HEK293 (cell line): ENCODE measurements around the gene OTOL1.

Experiments
- CTCF ChIA-PET: fragments of 350-600 bp; formaldehyde crosslinking; extraction: SDS; loops from one replicate; lab custom pipeline; 2021; ENCODE audit warnings: antibody characterized with exemption; lab: Yijun Ruan, JAX
- POLR2A ChIA-PET: fragments of 300-600 bp; formaldehyde crosslinking; extraction: SDS; loops from one replicate; lab custom pipeline; 2020; ENCODE audit warnings: antibody characterized with exemption, inconsistent platforms; lab: Yijun Ruan, JAX
- H3K27ac ChIP-seq: fragments of 200-500 bp; sonication (Bioruptor generic); 2 replicates; pipeline ENCODE4 v1.5.1; 2014; ENCODE audit warnings: low read depth, low read length, control low read depth, inconsistent platforms; ENCODE audit errors: extremely low read depth
- H3K36me3 ChIP-seq, 2 experiments: fragments of 200-500 bp in 1 of 2; sonication (Bioruptor generic) in 1 of 2; 1 replicate in 1 of 2; 2 replicates in 1 of 2; pipeline ENCODE4 v1.5.1; 2014 to 2017; ENCODE audit warnings: inconsistent platforms in 2 of 2, low read length in 2 of 2; ENCODE audit not compliant: control insufficient read depth in 2 of 2, insufficient read depth in 1 of 2
- H3K4me1 ChIP-seq: fragments of 200-500 bp; sonication (Bioruptor generic); 2 replicates; pipeline ENCODE4 v1.5.1; 2014; ENCODE audit warnings: mild to moderate bottlenecking, low read length, inconsistent platforms; ENCODE audit not compliant: control insufficient read depth, insufficient read depth
- H3K4me3 ChIP-seq: 2 replicates; pipeline ENCODE4 v1.5.1; 2011; ENCODE audit warnings: low read depth, mild to moderate bottlenecking, control low read depth, low read length, moderate library complexity
- H3K9me3 ChIP-seq: fragments of 200-500 bp; sonication (Bioruptor generic); 2 replicates; pipeline ENCODE4 v1.5.1; 2014; ENCODE audit warnings: low read depth, low read length, inconsistent platforms; ENCODE audit not compliant: control insufficient read depth, insufficient read depth
- HOXD13 ChIP-seq: sonication (generic); formaldehyde crosslinking; IDR thresholded peaks from 2 replicates; pipeline ENCODE4 v1.8.0; 2022; ENCODE audit warnings: missing genetic modification reagents, borderline replicate concordance
- KLF16 ChIP-seq: fragments of 450-650 bp; formaldehyde crosslinking; IDR thresholded peaks from 2 replicates; pipeline ENCODE4 v1.5.1; 2017; ENCODE audit warnings: missing biosample characterization, missing genetic modification characterization
- MZF1 ChIP-seq: fragments of 450-650 bp; formaldehyde crosslinking; IDR thresholded peaks from 2 replicates; pipeline ENCODE4 v1.5.1; 2017; ENCODE audit warnings: missing biosample characterization, missing genetic modification characterization, borderline replicate concordance
- PRDM4 ChIP-seq: fragments of 450-650 bp; formaldehyde crosslinking; IDR thresholded peaks from 2 replicates; pipeline ENCODE4 v1.5.1; 2017; ENCODE audit warnings: missing biosample characterization, missing genetic modification characterization
- ZBTB1 ChIP-seq: fragments of 450-650 bp; formaldehyde crosslinking; IDR thresholded peaks from 2 replicates; pipeline ENCODE4 v1.5.1; 2016; ENCODE audit warnings: missing biosample characterization, missing genetic modification characterization
- ZBTB17 ChIP-seq: fragments of 450-650 bp; formaldehyde crosslinking; IDR thresholded peaks from 2 replicates; pipeline ENCODE4 v1.5.1; 2016; ENCODE audit warnings: missing biosample characterization, missing genetic modification characterization
- ZBTB49 ChIP-seq: fragments of 450-650 bp; formaldehyde crosslinking; IDR thresholded peaks from 2 replicates; pipeline ENCODE4 v1.5.1; 2016; ENCODE audit warnings: missing biosample characterization, missing genetic modification characterization, low read depth
- ZFP37 ChIP-seq: fragments of 450-650 bp; formaldehyde crosslinking; IDR thresholded peaks from 2 replicates; pipeline ENCODE4 v1.5.1; 2016; ENCODE audit warnings: missing biosample characterization, missing genetic modification characterization
- ZNF174 ChIP-seq: fragments of 450-650 bp; formaldehyde crosslinking; IDR thresholded peaks from 2 replicates; pipeline ENCODE4 v1.5.0; 2017; ENCODE audit warnings: missing biosample characterization, mild to moderate bottlenecking, missing genetic modification characterization
- ZNF18 ChIP-seq: fragments of 450-650 bp; formaldehyde crosslinking; IDR thresholded peaks from 2 replicates; pipeline ENCODE4 v1.5.1; 2016; ENCODE audit warnings: missing biosample characterization, missing genetic modification characterization
- ZNF211 ChIP-seq: fragments of 450-650 bp; formaldehyde crosslinking; IDR thresholded peaks from 2 replicates; pipeline ENCODE4 v1.5.1; 2016; ENCODE audit warnings: low read depth, missing biosample characterization, missing genetic modification characterization
- ZNF416 ChIP-seq: fragments of 450-650 bp; formaldehyde crosslinking; IDR thresholded peaks from 2 replicates; pipeline ENCODE4 v1.5.1; 2016; ENCODE audit warnings: missing biosample characterization, missing genetic modification characterization
- ZNF514 ChIP-seq: fragments of 450-650 bp; formaldehyde crosslinking; IDR thresholded peaks from 2 replicates; pipeline ENCODE4 v1.5.1; 2016; ENCODE audit warnings: missing biosample characterization, missing genetic modification characterization
- ZNF530 ChIP-seq: fragments of 450-650 bp; formaldehyde crosslinking; IDR thresholded peaks from 2 replicates; pipeline ENCODE4 v1.5.1; 2016; ENCODE audit warnings: low read depth, missing biosample characterization, missing genetic modification characterization
- ZNF558 ChIP-seq: fragments of 450-650 bp; formaldehyde crosslinking; IDR thresholded peaks from 2 replicates; pipeline ENCODE4 v1.5.1; 2016; ENCODE audit warnings: missing biosample characterization, missing genetic modification characterization
- ZNF600 ChIP-seq: fragments of 450-650 bp; formaldehyde crosslinking; IDR thresholded peaks from 2 replicates; pipeline ENCODE4 v1.5.1; 2016; ENCODE audit warnings: missing biosample characterization, missing genetic modification characterization
- ZNF624 ChIP-seq: fragments of 450-650 bp; formaldehyde crosslinking; IDR thresholded peaks from 2 replicates; pipeline ENCODE4 v1.5.1; 2017; ENCODE audit warnings: missing biosample characterization, missing genetic modification characterization
- TF ChIP-seq, protein P1 (sequence below): fragments of 450-650 bp; formaldehyde crosslinking; IDR thresholded peaks from 2 replicates; pipeline ENCODE4 v1.5.1; 2016; ENCODE audit warnings: missing biosample characterization, missing genetic modification characterization

OTOL1 gene

GRCh38 chr3:161550491-161551195 is 54.0 kb downstream of the OTOL1 start:
- Histone ChIP-seq H3K4me1 (no peaks in the 10 kb centered on the region), H3K9me3 (no peaks in the 10 kb centered on the region), H3K27ac (no peak overlapping the region), H3K36me3 (no peaks in the 10 kb centered on the region), H3K4me3 (no peak overlapping the region)
- ChIA-PET CTCF (no interaction called here), POLR2A (no interaction called here)
- TF ChIP-seq ZNF600, result no peak
- no peak for TF ChIP-seq ZNF416 (tag by site-specific recombination)
- TF ChIP-seq ZBTB1 (tag by site-specific recombination), result no peak
- no peak for TF ChIP-seq ZNF624 (tag by site-specific recombination)

DNA sequence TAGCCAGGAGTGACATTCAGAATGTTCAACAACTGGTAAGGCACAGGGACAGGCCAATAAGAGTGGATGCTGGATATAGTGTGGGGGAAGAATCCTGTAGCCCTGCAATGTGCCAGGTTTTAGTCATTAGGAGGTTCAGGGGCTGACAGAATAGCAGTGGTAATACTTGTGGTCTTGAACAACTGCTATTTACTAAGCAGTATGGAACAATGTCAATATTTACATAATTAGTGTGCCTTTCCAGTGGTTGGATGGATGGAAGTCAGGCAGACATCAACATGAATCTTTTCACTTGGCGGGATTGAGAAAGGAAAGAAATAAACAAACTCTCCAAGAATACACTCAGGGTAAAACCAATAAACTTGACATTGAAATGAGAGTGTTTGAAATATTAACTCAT is 55.1 kb downstream of the OTOL1 start:
- TF ChIP-seq HOXD13 (CRISPR knock-in tag) (no peak), ZNF514 (tag by site-specific recombination) (no peak), PRDM4 (no peak), ZNF174 (tag by site-specific recombination) (no peak), KLF16 (tag by site-specific recombination) (no peak), ZFP37 (no peak), ZNF558 (tag by site-specific recombination) (no peak), ZNF211 (tag by site-specific recombination) (no peak)

GRCh38 chr3:161552984-161553560 is 56.5 kb downstream of the OTOL1 start:
- Histone ChIP-seq H3K9me3 (no peaks in the 10 kb centered on the region), H3K36me3 (no peaks in the 10 kb centered on the region), H3K4me3 (no peak overlapping the region), H3K27ac (no peak overlapping the region), H3K4me1 (no peaks in the 10 kb centered on the region)
- POLR2A ChIA-PET, result no interaction called here
- TF ChIP-seq MZF1 (tag by site-specific recombination) (no peak), ZNF18 (tag by site-specific recombination) (no peak), ZBTB49 (no peak), ZNF530 (no peak), ZBTB17 (no peak)
- TF ChIP-seq, protein P1, sequence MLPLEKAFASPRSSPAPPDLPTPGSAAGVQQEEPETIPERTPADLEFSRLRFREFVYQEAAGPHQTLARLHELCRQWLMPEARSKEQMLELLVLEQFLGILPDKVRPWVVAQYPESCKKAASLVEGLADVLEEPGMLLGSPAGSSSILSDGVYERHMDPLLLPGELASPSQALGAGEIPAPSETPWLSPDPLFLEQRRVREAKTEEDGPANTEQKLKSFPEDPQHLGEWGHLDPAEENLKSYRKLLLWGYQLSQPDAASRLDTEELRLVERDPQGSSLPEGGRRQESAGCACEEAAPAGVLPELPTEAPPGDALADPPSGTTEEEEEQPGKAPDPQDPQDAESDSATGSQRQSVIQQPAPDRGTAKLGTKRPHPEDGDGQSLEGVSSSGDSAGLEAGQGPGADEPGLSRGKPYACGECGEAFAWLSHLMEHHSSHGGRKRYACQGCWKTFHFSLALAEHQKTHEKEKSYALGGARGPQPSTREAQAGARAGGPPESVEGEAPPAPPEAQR, result no peak
- CTCF ChIA-PET, result interaction anchor here (0.5 to 0.6 kb wide), 2 partner anchors 103 to 420 kb away, joined by 3 read pairs; no protein-coding TSS in a partner anchor

More for the DNA sequence above, 55.1 kb downstream of the OTOL1 start:
- Histone ChIP-seq H3K36me3 (no peaks in the 10 kb centered on the region), H3K27ac (no peak overlapping the region), H3K9me3 (no peaks in the 10 kb centered on the region), H3K4me3 (no peak overlapping the region), H3K4me1 (no peaks in the 10 kb centered on the region)
- ChIA-PET CTCF (no interaction called here), POLR2A (no interaction called here)
